DND-41 (cell line): ENCODE measurements around the gene RBMS1.

Experiments used
- ATAC-seq: fragments of 200-7000 bp; cut with Tn5 transposase; 3 replicates; pipeline ENCODE4 v1.9.1; 2021; ENCODE audit warnings: low read depth; ENCODE audit not compliant: insufficient read depth
- DNase-seq: peaks from one replicate; pipeline ENCODE4 v3.0.0-alpha.2; 2020
- H2AFZ ChIP-seq: 2 replicates; pipeline ENCODE4 v1.6.0; 2012; ENCODE audit warnings: low read depth, low read length
- H3K27ac ChIP-seq: 2 replicates; pipeline ENCODE4 v1.5.1; 2012; ENCODE audit warnings: low read length, inconsistent platforms
- H3K27me3 ChIP-seq: fragments of 200-600 bp; sonication (generic); 2 replicates; pipeline ENCODE4 v1.6.0; 2012; ENCODE audit warnings: low read length, mild to moderate bottlenecking, inconsistent platforms; ENCODE audit not compliant: insufficient read depth, poor library complexity
- H3K36me3 ChIP-seq: 2 replicates; pipeline ENCODE4 v1.5.1; 2012; ENCODE audit warnings: low read length, inconsistent platforms; ENCODE audit not compliant: insufficient read depth
- H3K4me1 ChIP-seq: 2 replicates; pipeline ENCODE4 v1.5.1; 2012; ENCODE audit warnings: mild to moderate bottlenecking, low read length; ENCODE audit not compliant: insufficient read depth
- H3K4me2 ChIP-seq: 2 replicates; pipeline ENCODE4 v1.6.0; 2012; ENCODE audit warnings: mild to moderate bottlenecking, moderate library complexity, low read length, inconsistent platforms; ENCODE audit not compliant: insufficient read depth
- H3K4me3 ChIP-seq, 2 experiments: fragments of 200-600 bp in 1 of 2; shearing (Covaris generic) in 1 of 2; 2 replicates each; pipeline ENCODE4 v1.5.1; 2012 to 2016; ENCODE audit warnings: inconsistent platforms in 2 of 2, low read length in 2 of 2, mild to moderate bottlenecking in 2 of 2, low read depth in 1 of 2, moderate library complexity in 1 of 2
- H3K79me2 ChIP-seq: 2 replicates; pipeline ENCODE4 v1.6.0; 2012; ENCODE audit warnings: low read length, inconsistent platforms; ENCODE audit not compliant: insufficient read depth
- H3K9ac ChIP-seq: 2 replicates; pipeline ENCODE4 v1.6.0; 2012; ENCODE audit warnings: low read depth, mild to moderate bottlenecking, inconsistent platforms, low read length, moderate library complexity
- H3K9me3 ChIP-seq: 2 replicates; pipeline ENCODE4 v1.5.1; 2012; ENCODE audit warnings: low read length, moderate library complexity, mild to moderate bottlenecking, inconsistent platforms; ENCODE audit not compliant: insufficient read depth, severe bottlenecking
- H4K20me1 ChIP-seq: 2 replicates; pipeline ENCODE4 v1.6.0; 2012; ENCODE audit warnings: low read length; ENCODE audit not compliant: insufficient read depth
- EZH2 ChIP-seq: IDR thresholded peaks from 3 replicates; pipeline ENCODE4 v1.6.1; 2012; ENCODE audit warnings: borderline replicate concordance, low read depth, mild to moderate bottlenecking, moderate library complexity, low read length, inconsistent platforms; ENCODE audit not compliant: severe bottlenecking
- TF ChIP-seq, protein P1 (sequence below): IDR thresholded peaks from 2 replicates; pipeline ENCODE4 v1.5.1; 2012; ENCODE audit warnings: borderline replicate concordance, low read length, moderate library complexity, mild to moderate bottlenecking; ENCODE audit not compliant: poor library complexity, severe bottlenecking; ENCODE audit errors: extremely low read depth

RBMS1 gene

DNA sequence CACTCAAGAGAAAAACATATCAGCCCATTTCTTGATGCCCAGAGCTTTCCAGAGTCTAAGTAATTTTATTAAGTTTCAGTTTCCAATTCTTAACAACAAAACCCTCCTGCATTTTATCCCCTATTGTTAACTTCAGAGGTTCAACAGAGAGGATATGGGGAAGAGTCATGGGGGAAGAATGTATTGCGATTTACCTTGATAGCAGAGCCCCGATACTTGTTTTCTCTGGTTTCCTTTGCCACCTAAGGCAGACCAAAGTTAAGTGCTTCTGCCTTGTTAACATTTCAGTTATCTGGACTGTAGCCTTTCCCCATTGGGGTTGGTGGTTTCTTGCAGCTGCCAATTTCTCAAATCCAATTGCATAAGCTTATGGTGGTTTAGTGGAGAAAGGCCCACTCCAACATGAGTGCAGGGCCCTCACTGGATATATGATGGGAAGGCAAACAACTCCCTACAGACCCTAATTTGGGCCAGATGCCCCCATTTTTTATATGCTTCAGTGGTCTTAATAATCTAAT lies 211.5 kb downstream of the RBMS1 start:
- no peak for DNase-seq
- Histone ChIP-seq H3K4me2 (no peak overlapping the region), H3K27ac (0 out of 2 replicates have a peak overlapping the region, but pooled peaks have one; percentile 1), H4K20me1 (no peaks in the 10 kb centered on the region), H3K36me3 (peaks cover 71% of the 10 kb centered on the region), H3K4me1 (peaks cover 9% of the 10 kb centered on the region), H3K27me3 (no peaks in the 10 kb centered on the region), H3K9ac (no peak overlapping the region), H3K4me3 (no peak overlapping the region), H3K9me3 (no peaks in the 10 kb centered on the region), H2AFZ (no peak overlapping the region), H3K79me2 (no peaks in the 10 kb centered on the region)
- TF ChIP-seq EZH2 = no peak
- ATAC-seq = no peak

DNA sequence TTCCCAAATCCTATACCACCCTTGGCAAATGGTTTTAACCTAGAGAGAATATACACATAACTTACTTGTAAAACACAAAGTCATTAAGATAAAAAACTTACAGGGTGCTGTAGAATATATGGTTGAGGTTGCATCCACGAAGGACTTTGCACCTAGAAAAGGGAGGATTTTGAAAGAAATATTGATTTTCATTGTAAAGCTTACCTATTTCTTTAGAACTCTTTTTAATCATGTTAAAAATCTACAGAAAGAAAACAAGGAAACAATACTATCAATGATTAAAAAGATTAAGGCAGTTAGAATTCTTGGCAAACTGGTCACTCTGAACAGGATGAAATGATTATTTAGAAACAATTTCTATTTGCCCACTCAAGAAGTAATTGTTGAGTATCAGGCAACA lies 212.4 kb downstream of the RBMS1 start:
- no peak overlapping the region for H3K4me3 ChIP-seq
- no peak overlapping the region for H3K9ac ChIP-seq
- no peaks in the 10 kb centered on the region for H3K27me3 ChIP-seq
- DNase-seq (no peak), ATAC-seq (no peak)
- TF ChIP-seq, protein P1, sequence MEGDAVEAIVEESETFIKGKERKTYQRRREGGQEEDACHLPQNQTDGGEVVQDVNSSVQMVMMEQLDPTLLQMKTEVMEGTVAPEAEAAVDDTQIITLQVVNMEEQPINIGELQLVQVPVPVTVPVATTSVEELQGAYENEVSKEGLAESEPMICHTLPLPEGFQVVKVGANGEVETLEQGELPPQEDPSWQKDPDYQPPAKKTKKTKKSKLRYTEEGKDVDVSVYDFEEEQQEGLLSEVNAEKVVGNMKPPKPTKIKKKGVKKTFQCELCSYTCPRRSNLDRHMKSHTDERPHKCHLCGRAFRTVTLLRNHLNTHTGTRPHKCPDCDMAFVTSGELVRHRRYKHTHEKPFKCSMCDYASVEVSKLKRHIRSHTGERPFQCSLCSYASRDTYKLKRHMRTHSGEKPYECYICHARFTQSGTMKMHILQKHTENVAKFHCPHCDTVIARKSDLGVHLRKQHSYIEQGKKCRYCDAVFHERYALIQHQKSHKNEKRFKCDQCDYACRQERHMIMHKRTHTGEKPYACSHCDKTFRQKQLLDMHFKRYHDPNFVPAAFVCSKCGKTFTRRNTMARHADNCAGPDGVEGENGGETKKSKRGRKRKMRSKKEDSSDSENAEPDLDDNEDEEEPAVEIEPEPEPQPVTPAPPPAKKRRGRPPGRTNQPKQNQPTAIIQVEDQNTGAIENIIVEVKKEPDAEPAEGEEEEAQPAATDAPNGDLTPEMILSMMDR = no peak
- TF ChIP-seq EZH2 = no peak
- no peak overlapping the region for H3K27ac ChIP-seq
- peaks cover 9% of the 10 kb centered on the region for H3K4me1 ChIP-seq
- H3K79me2 ChIP-seq = no peaks in the 10 kb centered on the region
- H3K36me3 ChIP-seq = peaks cover 72% of the 10 kb centered on the region
- H2AFZ ChIP-seq = no peak overlapping the region
- H3K9me3 ChIP-seq = no peaks in the 10 kb centered on the region
- H3K4me2 ChIP-seq = no peak overlapping the region
- no peaks in the 10 kb centered on the region for H4K20me1 ChIP-seq

DNA sequence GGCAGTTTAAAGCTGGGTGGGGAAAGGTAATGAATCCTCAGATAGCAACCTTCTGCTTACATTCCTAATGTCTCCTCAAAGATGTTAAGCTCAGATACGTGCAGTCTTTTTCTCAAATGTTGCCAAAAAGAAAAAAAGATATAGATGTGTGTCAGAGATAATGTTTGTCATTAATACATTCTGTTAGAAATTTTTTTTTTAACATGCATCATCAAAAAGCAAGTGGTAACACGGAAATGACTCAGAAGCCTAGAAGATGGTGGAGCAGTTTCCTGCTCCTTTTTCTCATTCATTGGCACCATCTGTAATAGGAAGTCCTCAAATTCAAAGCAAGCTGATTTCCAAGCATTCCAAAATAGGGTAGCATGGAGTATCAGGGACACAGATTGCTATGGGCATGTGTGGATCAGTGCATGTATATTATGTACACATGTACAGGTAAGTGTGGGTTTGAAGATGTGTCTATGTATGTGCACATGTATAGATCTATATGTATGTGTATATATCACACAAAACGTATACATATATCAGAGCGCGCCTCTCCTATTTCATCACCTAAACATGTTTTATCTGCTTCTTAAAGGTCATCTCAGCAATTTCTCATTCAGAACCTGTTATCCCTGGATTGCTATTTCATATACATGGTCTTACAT lies 213.7 kb downstream of the RBMS1 start:
- peaks cover 76% of the 10 kb centered on the region for H3K36me3 ChIP-seq
- no peak overlapping the region for H3K4me2 ChIP-seq
- no peak overlapping the region for H3K9ac ChIP-seq
- H3K27ac ChIP-seq = 0 out of 2 replicates have a peak overlapping the region, but pooled peaks have one; percentile 9
- no peaks in the 10 kb centered on the region for H4K20me1 ChIP-seq
- TF ChIP-seq, protein P1 = no peak
- TF ChIP-seq EZH2 = no peak
- H3K9me3 ChIP-seq = no peaks in the 10 kb centered on the region
- peak; percentile 67 for ATAC-seq
- DNase-seq = no peak
- H3K4me3 ChIP-seq = no peak overlapping the region
- H2AFZ ChIP-seq = no peak overlapping the region
- no peaks in the 10 kb centered on the region for H3K27me3 ChIP-seq
- H3K4me1 ChIP-seq = peaks cover 9% of the 10 kb centered on the region
- no peaks in the 10 kb centered on the region for H3K79me2 ChIP-seq

DNA sequence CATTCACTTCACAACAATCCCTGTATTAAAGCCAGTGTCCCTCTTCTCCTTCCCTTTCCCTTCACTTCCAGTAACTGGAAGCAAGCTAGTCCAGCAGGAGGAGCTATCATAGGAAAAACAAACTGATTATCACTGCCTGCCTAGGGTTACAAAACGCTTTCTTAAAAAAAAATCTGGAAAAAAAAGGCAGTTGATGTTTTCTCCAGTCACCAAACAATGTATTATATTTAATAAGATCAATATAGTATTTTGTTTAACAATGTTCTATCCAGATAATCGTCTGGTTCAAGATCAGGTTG lies 214.8 kb downstream of the RBMS1 start:
- no peak overlapping the region for H3K9ac ChIP-seq
- no peak overlapping the region for H3K4me2 ChIP-seq
- TF ChIP-seq, protein P1 = peak; percentile 27
- TF ChIP-seq EZH2 = no peak
- H2AFZ ChIP-seq = no peak overlapping the region
- no peaks in the 10 kb centered on the region for H3K9me3 ChIP-seq
- no peak overlapping the region for H3K4me3 ChIP-seq
- peaks cover 9% of the 10 kb centered on the region for H3K4me1 ChIP-seq
- no peak for ATAC-seq
- no peaks in the 10 kb centered on the region for H4K20me1 ChIP-seq
- H3K27me3 ChIP-seq = no peaks in the 10 kb centered on the region
- H3K27ac ChIP-seq = no peak overlapping the region
- DNase-seq = no peak
- H3K36me3 ChIP-seq = peaks cover 69% of the 10 kb centered on the region
- no peaks in the 10 kb centered on the region for H3K79me2 ChIP-seq
